ELF-1 (cell line): Measurements from ENCODE around the gene KEL.
"Not testable (repeated sequence)": the region's sequence is repeated elsewhere in the genome, so short reads cannot be mapped to it uniquely, and the experiment has no call there.

Source experiments
- DNase-seq: peaks from one replicate; pipeline ENCODE4 v3.0.0-alpha.2; 2016; ENCODE audit warnings: low read depth, low spot score

Gene KEL

GRCh38 chr7:142961973-142962926 lies at the start of gene KEL:
Gene KEL, minus strand, starts transcription at chr7:142962363. Its CDS starts 157 bp downstream, at chr7:142962206.
- DNase-seq, result no peak

GRCh38 chr7:143008007-143008901 lies 46.1 kb upstream of the KEL start:
- DNase-seq, result peak; percentile 91

- no peak for DNase-seq
Measured at GRCh38 chr7:143005632-143006260, 43.6 kb upstream of the KEL start.

GRCh38 chr7:143003393-143004051 lies 41.4 kb upstream of the KEL start:
- DNase-seq, result peak; percentile 22

- DNase-seq, result no peak
Measured at GRCh38 chr7:143002898-143003297, 40.7 kb upstream of the KEL start.

GRCh38 chr7:143002106-143002505 lies 39.9 kb upstream of the KEL start:
- peak; percentile 8 for DNase-seq

GRCh38 chr7:143000648-143001047 lies 38.5 kb upstream of the KEL start:
- no peak for DNase-seq

- DNase-seq, result no peak
Measured at GRCh38 chr7:142999793-143000192, 37.6 kb upstream of the KEL start.

- DNase-seq, result no peak
Measured at GRCh38 chr7:142998966-142999365, 36.8 kb upstream of the KEL start.

- DNase-seq, result peak; percentile 4
Measured at GRCh38 chr7:142997456-142997989, 35.4 kb upstream of the KEL start.

GRCh38 chr7:142992427-142992826 lies 30.3 kb upstream of the KEL start:
- DNase-seq, result no peak

- no peak for DNase-seq
Measured at GRCh38 chr7:142984297-142984696, 22.1 kb upstream of the KEL start.

GRCh38 chr7:142983825-142984224 lies 21.7 kb upstream of the KEL start:
- DNase-seq, result no peak

- DNase-seq, result not testable (repeated sequence)
Measured at GRCh38 chr7:142978402-142978801, 16.2 kb upstream of the KEL start.

GRCh38 chr7:142974626-142975025 lies 12.5 kb upstream of the KEL start:
- no peak for DNase-seq

GRCh38 chr7:142969183-142969582 lies 7.0 kb upstream of the KEL start:
- DNase-seq, result no peak

- DNase-seq, result no peak
Measured at GRCh38 chr7:142968229-142968628, 6.1 kb upstream of the KEL start.

GRCh38 chr7:142964502-142965246 lies 2.5 kb upstream of the KEL start:
- DNase-seq, result no peak

- no peak for DNase-seq
Measured at GRCh38 chr7:142963993-142964392, 1.8 kb upstream of the KEL start.

- no peak for DNase-seq
Measured at GRCh38 chr7:142962991-142963390, 828 bp upstream of the KEL start.
